HL-60 (cell line): Measurements from ENCODE around the gene DNAJA2.

Source experiments
- DNase-seq, 2 experiments: peaks; one replicate each; pipeline ENCODE4 v3.0.0-alpha.2; 2010 to 2020; ENCODE audit warnings: low read depth in 1 of 2, low spot score in 1 of 2
- H3K27ac ChIP-seq: fragments of 250-450 bp; sonication (Bioruptor Pico); replicated peaks from 2 replicates; pipeline ENCODE4 v1.5.1; 2020; ENCODE audit warnings: mild to moderate bottlenecking, moderate library complexity
- H3K27me3 ChIP-seq: fragments of 250-450 bp; sonication (Bioruptor Pico); 2 replicates; pipeline ENCODE4 v1.5.1; 2021; ENCODE audit warnings: mild to moderate bottlenecking, moderate library complexity; ENCODE audit not compliant: insufficient read depth, poor library complexity, severe bottlenecking
- H3K4me3 ChIP-seq: replicated peaks from 2 replicates; pipeline ENCODE4 v1.5.1; 2011; ENCODE audit warnings: mild to moderate bottlenecking, control low read depth, low read length; ENCODE audit not compliant: insufficient read depth
- CTCF ChIP-seq: IDR thresholded peaks from one replicate; pipeline ENCODE4 v1.5.1; 2011; ENCODE audit warnings: low read length, control low read depth, inconsistent platforms; ENCODE audit not compliant: insufficient read depth
- GABPA ChIP-seq: IDR thresholded peaks from 2 replicates; pipeline ENCODE4 v1.6.1; 2012; ENCODE audit warnings: low read depth
- POLR2AphosphoS5 ChIP-seq: IDR thresholded peaks from 2 replicates; pipeline ENCODE4 v1.6.1; 2012; ENCODE audit warnings: low read depth
- SPI1 ChIP-seq: IDR thresholded peaks from 2 replicates; pipeline ENCODE4 v1.6.1; 2012; ENCODE audit warnings: low read depth, mild to moderate bottlenecking, borderline replicate concordance
- TF ChIP-seq, protein P1 (sequence below): IDR thresholded peaks from 2 replicates; pipeline ENCODE4 v1.6.1; 2012; ENCODE audit warnings: low read depth; ENCODE audit not compliant: insufficient replicate concordance

The DNAJA2 gene

DNA sequence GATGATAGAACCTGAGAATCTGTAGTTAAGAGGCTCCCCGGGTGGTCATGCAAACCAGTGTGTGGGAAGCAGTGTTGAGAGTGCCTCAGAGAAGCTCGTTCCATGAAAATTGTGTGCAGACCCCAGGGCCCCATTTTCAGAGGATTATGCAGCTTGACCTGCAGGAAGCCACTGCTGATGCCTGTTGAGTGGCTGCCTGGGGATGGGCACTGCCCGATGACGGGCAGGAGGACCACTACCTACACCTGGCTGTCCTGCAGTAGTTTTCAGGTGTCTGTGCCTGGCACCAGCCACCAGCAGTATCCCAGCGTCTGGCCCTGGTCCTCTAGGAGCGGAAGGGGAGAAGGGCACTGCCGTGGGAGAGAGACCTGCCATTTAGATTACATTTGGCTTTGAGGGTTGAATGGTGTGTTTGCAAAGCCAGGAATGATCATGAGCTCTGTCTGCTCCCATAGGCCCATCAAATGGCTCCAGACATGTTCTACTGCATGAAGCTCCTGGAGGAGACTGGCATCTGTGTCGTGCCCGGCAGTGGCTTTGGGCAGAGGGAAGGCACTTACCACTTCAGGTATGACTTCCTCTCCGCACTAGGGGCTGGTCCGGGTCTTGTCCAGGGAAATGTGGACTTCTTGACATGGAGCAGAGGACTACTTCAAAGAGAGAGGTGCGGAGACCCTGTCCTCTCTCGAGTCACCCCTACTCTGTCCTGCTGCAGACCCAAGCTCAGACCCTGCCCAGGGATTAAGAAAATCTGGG is 46.8 kb downstream of the DNAJA2 start:
- DNase-seq, result no peak
- TF ChIP-seq CTCF (no peak), SPI1 (no peak), GABPA (no peak), POLR2AphosphoS5 (no peak)
- TF ChIP-seq, protein P1, sequence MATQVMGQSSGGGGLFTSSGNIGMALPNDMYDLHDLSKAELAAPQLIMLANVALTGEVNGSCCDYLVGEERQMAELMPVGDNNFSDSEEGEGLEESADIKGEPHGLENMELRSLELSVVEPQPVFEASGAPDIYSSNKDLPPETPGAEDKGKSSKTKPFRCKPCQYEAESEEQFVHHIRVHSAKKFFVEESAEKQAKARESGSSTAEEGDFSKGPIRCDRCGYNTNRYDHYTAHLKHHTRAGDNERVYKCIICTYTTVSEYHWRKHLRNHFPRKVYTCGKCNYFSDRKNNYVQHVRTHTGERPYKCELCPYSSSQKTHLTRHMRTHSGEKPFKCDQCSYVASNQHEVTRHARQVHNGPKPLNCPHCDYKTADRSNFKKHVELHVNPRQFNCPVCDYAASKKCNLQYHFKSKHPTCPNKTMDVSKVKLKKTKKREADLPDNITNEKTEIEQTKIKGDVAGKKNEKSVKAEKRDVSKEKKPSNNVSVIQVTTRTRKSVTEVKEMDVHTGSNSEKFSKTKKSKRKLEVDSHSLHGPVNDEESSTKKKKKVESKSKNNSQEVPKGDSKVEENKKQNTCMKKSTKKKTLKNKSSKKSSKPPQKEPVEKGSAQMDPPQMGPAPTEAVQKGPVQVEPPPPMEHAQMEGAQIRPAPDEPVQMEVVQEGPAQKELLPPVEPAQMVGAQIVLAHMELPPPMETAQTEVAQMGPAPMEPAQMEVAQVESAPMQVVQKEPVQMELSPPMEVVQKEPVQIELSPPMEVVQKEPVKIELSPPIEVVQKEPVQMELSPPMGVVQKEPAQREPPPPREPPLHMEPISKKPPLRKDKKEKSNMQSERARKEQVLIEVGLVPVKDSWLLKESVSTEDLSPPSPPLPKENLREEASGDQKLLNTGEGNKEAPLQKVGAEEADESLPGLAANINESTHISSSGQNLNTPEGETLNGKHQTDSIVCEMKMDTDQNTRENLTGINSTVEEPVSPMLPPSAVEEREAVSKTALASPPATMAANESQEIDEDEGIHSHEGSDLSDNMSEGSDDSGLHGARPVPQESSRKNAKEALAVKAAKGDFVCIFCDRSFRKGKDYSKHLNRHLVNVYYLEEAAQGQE, result no peak
- no peaks in the 10 kb centered on the region for H3K27me3 ChIP-seq

GRCh38 chr16:46924402-46924801 is 49.1 kb downstream of the DNAJA2 start:
- Histone ChIP-seq H3K27ac (no peak overlapping the region), H3K27me3 (no peaks in the 10 kb centered on the region), H3K4me3 (no peak overlapping the region)
- TF ChIP-seq GABPA (no peak), SPI1 (no peak), CTCF (no peak), POLR2AphosphoS5 (no peak)
- TF ChIP-seq, protein P1, result no peak
- DNase-seq, result no peak

More for the DNA sequence above, 46.8 kb downstream of the DNAJA2 start:
- H3K4me3 ChIP-seq, result no peak overlapping the region
- no peak overlapping the region for H3K27ac ChIP-seq

DNA sequence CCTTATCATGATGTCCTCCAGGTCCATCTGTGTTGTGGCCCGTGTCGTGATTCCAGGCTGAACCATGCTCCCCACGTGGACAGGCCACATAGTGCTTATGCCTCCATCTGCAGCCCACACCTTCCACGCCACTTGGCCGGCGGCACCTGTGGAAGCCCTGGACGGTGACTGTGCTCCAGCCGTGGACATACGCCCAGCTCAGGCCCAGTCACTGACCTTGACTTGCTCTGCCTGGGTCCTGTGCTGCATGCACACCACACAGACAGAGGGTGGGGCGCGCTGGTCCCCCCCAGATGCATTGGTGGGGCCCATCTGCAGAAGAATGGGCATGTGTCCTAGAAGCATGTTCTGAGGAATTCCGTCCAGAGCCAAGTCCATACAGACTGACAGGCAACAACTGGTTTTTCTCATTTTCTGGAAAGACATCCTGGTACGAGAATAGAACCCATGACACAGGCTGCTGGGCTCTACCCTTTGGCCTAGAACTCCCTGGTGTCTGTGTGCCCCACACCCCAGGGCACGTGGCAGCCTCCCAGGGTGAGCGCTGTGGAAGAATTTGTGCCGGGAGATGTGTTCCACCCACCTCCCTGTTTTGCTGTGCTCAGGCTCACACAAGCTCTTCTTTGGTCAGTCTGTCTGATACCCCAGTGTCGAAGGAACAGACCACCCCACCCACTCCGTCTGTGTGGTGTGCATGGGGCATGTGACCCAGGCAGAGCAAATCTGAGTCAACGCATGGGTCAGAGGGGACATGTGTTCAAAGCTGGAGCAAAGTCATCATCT is 49.8 kb downstream of the DNAJA2 start:
- Histone ChIP-seq H3K4me3 (no peak overlapping the region), H3K27me3 (no peaks in the 10 kb centered on the region), H3K27ac (no peak overlapping the region)
- TF ChIP-seq SPI1 (no peak), GABPA (no peak), CTCF (no peak), POLR2AphosphoS5 (no peak)
- TF ChIP-seq, protein P1, result no peak
- no peak for DNase-seq
